Cardiac fibroblast (primary cell): Measurements from ENCODE around the gene GLG1.

Experiments used
- DNase-seq, 2 donors: peaks; one replicate each; pipeline versions ENCODE4 v3.0.0 to v3.0.0-alpha.2; 2010; ENCODE audit warnings: low read depth in 2 of 2
- H3K4me3 ChIP-seq, 2 donors: replicated peaks in 1 of 2; 1 replicate in 1 of 2; 2 replicates in 1 of 2; pipeline ENCODE4 v1.5.1; 2011; ENCODE audit warnings: low read depth in 2 of 2, low read length in 2 of 2, mild to moderate bottlenecking in 2 of 2, moderate library complexity in 1 of 2
- TF ChIP-seq, protein P1 (sequence below): IDR thresholded peaks from one replicate; pipeline ENCODE4 v1.5.1; 2011; ENCODE audit warnings: low read depth, mild to moderate bottlenecking, low read length, inconsistent platforms

The GLG1 gene

GRCh38 chr16:74575807-74576643, 30.9 kb downstream of the GLG1 start:
- DNase-seq, result no peak
- H3K4me3 ChIP-seq, result no peak overlapping the region
- TF ChIP-seq, protein P1, sequence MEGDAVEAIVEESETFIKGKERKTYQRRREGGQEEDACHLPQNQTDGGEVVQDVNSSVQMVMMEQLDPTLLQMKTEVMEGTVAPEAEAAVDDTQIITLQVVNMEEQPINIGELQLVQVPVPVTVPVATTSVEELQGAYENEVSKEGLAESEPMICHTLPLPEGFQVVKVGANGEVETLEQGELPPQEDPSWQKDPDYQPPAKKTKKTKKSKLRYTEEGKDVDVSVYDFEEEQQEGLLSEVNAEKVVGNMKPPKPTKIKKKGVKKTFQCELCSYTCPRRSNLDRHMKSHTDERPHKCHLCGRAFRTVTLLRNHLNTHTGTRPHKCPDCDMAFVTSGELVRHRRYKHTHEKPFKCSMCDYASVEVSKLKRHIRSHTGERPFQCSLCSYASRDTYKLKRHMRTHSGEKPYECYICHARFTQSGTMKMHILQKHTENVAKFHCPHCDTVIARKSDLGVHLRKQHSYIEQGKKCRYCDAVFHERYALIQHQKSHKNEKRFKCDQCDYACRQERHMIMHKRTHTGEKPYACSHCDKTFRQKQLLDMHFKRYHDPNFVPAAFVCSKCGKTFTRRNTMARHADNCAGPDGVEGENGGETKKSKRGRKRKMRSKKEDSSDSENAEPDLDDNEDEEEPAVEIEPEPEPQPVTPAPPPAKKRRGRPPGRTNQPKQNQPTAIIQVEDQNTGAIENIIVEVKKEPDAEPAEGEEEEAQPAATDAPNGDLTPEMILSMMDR, result no peak

GRCh38 chr16:74575175-74575806, 31.6 kb downstream of the GLG1 start:
- DNase-seq, result no peak
- TF ChIP-seq, protein P1, result no peak
- H3K4me3 ChIP-seq, result no peak overlapping the region

GRCh38 chr16:74574146-74574545, 32.8 kb downstream of the GLG1 start:
- DNase-seq, result no peak
- no peak overlapping the region for H3K4me3 ChIP-seq
- TF ChIP-seq, protein P1, result no peak

- DNase-seq, result no peak
- TF ChIP-seq, protein P1, result no peak
- H3K4me3 ChIP-seq, result no peak overlapping the region
These were observed 33.3 kb downstream of the GLG1 start for GRCh38 chr16:74573622-74574021.

DNA sequence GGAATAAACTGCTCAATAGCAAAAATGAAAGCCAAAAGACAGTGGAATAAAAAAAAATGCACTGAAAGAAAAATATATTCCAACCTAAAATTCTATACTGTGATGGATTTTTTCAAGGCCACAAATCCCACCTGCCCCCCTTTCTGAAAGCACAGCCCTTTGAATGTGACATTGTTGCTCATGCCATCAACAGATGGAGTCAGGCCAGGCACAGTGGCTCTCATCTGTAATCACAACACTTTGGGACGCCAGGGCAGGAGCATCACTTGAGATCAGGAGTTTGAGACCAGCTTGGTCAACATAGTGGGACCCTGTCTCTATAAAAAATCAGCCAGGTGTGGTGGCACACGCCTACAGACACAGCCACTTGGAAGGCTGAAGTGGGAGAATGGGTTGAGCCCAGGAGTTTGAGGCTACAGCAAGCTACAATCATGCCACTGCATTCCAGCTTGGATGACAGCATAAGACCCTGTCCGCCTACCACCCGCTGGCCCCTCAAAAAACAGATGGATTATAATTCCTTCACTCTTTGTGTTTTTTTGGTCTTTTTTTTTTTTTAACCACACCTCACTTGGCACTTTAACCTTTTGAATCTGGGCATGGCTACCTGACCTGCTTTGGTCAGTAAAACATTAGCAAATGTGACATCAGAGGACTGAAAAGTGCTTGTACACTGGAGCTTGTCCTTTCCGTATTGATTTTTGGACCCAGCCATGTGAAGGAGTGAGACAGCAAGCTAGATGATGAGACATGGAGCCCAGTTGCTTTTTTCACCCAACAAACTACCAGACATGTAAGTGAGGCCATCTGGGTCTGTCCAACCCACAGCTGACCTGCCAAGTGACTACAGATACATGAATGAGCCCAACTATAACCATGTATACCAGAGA, 36.3 kb downstream of the GLG1 start:
- TF ChIP-seq, protein P1, result no peak
- no peak overlapping the region for H3K4me3 ChIP-seq
- DNase-seq, result no peak

- DNase-seq, result peak in 1 of 2 donors; percentile 43
- H3K4me3 ChIP-seq, result no peak overlapping the region
- TF ChIP-seq, protein P1, result no peak
These were observed 37.8 kb downstream of the GLG1 start for GRCh38 chr16:74568961-74569631.
